GM21529 (cell line): Measurements from ENCODE around the gene PSMA7.

Experiments used
- ATAC-seq: cut with Tn5 transposase; IDR thresholded peaks from one replicate; pipeline ENCODE4 v1.9.1; 2021; ENCODE audit not compliant: unreplicated experiment

The PSMA7 gene

DNA sequence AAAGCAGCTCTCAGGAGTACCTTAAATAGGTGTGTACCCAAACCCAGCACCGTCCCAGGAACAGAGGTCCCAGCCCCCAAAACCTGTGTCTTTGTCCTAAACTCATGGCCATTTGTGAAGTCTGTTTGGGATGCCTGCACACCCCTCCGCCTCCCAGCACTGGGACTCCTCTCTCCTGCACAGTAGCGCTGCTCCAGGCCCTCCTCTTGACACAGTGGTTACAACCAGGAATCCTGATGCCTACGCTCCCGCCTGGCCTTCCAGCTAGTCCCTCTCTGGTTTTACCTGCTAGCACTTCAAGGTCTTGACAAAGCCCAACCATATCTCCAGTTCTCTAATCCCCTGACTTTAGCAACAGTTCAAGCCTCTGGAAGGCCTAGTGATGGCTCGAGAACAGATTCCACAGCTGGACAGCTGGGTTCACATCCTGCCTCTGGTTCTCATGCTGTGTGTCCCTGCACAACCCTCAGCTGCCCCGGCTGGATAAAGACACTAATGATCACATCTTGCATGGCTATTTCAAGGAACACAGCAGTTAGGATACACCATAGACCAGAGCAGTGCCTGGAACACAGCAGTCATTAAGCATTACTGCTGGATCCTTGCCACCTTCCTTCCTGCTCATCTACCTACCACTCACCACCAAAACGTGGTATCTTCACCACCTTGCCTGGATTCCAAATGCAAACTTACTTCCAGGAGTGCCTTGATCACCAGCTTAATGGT is 5.6 kb downstream of the PSMA7 start:
- ATAC-seq, result no peak

DNA sequence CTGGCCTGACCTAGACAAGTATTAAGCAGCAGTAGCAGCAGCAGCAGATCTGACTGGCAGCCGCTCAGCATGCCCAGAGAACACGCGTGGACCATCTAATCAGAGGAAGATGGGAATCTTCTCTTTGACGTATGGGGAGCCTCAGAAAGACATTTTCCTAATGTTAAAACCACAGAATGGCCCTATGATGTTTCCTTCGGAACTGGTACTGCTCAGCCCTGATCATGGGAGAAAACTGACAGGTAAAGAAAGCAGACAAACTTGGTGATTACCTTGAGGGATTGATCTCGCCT is 6.2 kb downstream of the PSMA7 start:
- ATAC-seq, result no peak

DNA sequence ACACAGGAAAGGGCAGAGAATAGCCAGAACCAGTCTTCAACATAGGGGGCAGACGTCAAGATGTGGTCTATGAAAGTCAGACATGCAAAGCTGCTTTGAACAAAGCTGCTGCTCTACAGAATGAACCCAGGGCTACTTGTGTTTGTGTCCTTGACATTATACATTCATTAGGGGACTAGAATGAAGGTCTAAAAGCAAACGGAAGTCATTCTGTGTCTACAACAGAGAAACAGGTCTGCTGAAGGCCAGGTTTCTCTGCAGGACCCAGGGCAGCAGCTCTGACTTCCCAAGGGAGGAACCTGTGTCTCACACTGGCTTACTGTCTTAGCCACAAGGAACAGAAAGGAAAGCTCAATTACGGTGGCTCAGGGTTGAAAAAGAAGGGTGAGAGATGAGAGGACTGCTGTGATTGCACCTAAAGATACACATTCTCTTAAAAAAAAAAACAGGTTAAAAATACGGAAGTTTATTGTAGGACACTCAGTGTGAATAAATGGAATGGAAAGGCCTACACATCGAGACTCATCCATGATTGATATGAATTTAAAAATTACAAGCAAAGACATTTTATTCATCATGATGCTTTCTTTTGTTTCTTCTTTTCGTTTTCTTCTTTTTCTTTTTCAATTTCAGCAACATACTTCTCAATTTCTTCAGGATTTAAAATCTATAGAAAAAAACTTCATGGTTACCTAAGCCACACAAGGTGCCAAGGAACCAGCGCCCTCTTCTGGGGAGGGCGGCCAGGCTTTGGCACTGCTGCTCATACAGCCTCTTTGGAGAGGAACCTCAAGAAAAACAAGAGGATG is 6.7 kb downstream of the PSMA7 start:
- ATAC-seq, result no peak

DNA sequence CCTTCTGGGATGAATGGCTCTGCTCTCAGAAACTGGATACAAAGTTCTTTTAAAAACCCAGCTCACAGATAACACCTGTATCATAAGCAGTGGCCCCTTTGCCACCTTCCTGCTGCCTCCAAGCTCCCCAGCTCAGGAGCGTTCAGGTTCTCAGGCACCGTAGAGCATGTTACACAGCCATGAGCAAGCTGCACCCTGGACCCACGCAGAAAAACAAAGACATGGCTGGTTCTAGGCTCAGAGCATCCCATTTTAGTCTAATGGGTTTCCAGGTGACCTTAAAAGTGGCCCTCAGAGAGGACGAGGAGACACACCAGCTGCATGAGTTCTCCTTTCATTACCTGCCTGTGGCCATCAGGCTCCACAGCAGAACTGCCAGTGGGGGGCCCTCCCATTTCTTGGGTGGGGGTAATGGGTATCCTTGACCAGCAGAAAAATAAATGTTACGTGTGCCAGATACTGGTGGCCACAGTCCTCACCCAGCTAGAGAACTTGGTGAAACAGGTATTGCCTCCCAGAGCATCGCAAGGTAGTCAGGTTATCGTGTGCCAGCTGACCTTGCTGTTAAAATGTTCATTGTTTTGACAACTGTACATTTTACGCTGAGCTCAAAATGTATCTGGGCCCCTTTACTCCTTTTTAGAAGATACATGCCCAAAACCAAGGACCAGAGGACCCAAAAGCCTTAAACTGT is 7.5 kb downstream of the PSMA7 start:
- no peak for ATAC-seq

DNA sequence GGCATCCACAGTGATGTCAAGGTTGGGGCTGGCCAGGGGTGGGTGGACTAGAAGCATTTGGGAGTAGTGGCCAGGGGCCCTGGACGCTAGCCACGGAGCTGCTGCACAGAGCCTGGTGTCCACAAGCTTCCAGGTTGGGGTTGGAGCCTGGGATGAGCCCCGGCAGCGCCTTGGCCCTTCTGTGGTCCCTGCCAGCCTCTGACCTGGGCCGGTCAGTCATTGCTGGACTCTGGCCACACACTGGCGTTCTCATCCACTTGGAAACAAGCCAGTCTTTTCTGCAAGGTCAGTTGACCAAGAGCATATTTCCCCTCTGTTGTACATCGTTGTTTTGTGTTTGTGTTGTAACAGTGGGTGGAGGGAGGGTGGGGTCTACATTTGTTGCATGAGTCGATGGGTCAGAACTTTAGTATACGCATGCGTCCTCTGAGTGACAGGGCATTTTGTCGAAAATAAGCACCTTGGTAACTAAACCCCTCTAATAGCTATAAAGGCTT is 8.4 kb downstream of the PSMA7 start:
- ATAC-seq, result no peak

DNA sequence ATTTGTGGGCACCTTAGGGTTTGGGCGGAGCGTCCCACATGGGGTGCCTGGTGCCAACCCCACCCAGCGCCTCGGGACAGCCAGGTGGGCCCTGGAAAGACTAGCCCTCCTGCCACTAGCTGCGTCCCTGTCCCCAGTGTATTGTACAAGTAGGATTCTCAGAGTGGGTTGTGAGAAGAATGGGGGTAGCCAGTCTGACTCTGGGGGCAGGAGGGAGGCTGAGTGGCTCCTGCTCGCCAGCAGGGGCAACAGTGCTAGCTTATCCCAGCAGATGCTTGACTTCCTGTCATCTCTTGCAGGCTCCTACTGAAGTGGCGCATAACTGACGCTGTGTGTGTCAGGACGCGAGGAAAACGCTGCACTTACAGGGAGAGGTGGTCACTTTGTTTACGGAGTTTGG is 9.3 kb downstream of the PSMA7 start:
- no peak for ATAC-seq

DNA sequence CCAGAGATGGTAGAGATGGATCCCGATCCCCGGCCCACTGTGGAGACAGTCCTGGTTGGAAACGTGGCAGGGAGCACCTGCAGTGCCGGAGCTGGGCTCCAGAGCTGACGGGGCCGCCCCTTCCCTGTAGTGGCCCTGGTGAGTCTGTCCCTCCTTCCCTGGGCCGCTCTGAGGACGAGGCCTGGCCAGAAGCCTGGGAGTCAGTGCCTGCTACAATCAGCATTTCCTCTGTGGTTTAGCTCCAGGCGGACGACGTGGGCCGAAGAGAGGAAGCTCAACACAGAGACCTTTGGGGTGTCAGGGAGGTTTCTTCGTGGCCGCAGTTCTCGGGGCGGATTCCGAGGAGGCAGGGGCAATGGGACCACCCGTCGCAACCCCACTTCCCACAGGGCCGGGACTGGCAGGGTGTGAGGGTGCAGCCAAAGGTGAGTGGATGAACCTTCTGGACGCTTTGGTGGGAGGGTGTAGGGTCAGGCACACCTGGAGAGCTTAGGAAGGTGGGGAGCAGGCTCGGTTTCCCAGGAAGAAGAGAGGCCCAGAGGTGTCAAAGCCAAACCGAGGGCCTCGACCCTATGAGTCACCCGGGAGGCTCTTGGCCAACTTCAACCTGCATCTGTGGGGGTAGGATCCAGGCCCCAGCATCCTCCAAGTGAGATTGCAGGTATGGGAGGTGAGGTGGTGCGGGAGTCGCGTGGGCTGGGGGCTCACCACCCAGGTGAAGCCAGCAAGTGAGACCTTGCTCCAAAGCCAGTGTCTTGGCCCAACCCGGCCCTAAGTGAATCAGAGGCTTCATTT is 9.9 kb downstream of the PSMA7 start:
- ATAC-seq, result no peak

DNA sequence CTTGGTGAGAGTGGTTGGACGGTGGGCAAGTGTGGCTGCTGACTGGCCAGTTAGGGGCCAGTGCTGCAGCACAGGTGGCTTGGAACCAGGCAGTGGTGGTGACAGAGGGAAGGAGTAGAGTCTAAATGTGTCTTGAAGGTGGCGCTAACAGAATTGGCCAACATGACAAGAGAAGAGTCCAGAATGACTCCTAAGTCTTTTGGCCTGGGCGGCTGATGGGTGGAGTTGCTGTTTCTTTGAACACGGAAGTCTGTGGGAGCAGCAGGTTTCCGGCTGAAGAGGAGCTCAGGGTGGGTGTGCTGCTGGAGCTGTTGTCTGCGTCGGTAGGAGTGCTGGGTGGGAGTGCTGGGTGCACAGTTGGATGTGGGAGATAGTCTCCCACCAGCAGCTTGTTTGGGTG is 10.8 kb downstream of the PSMA7 start:
- ATAC-seq, result no peak

DNA sequence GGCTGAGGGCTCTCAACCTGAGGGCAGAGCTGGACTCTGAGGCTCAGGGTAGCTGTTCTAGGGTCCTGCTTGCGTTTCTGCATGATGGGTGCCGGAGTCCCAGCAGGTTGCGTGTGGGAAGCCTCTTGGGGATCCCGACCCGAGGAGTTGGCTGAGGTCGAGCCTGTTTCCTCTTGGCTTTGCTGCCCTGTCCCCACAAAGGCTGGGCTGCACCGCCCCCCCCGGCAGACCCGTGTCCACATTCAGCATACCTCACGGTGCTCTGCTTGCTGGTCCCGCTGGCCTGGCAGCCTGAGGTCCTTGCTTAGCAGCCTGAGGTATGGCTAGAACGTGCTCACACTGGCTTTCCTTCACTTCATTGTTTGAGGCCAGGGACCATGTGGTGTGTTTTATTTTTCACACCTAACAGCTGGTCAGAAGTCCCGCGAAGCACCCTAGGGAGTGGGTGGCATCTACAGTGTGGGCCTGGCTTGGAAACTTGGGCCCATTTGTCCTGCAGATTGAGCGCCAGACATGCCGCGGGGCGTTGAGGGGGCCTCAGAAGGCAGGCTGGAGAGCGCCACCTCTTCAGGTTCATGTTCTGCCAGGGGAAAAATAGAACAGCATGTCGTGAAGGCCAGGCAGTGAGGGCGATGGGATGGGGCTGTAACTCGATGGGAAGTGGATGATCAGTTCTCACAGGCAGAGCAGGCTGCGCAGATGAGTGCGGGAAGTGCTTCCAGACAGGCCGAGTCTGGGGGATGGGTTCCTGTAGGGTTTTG is 11.5 kb downstream of the PSMA7 start:
- ATAC-seq, result no peak

DNA sequence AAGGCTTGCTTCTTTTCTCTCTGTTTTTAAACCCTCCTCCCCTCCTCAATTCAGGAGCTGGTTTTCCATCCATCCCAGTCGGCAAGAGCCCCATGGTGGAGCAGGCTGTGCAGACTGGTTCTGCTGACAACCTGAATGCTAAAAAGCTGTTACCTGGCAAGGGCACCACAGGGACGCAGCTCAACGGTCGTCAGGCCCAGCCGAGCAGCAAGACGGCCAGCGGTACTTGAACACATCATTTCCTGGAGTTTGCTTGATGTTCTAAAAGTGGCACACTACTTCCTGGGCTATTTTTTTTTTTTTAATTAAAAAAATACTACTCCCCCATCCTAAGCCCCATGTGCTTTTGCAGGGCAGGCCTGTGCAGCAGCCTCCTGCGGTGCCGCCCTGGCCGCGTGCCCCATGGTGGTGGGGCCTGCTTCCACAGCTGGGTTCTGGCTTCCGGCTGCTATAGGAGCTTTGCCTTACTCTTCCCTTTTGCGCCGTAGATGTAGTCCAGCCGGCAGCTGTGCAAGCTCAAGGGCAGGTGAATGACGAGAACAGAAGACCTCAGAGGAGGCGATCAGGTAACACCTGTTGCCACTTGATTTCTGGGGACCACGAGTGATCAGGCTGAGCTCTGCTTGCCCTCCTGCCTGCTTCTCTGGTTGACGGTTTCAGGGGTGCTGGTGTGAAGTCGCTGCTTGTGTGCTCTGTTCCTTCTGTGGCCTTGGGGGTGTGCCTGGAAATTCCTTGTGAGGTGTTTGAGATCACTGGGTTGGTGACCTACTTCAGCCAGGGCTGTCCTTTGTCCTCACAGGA is 13.3 kb downstream of the PSMA7 start:
- ATAC-seq, result no peak

DNA sequence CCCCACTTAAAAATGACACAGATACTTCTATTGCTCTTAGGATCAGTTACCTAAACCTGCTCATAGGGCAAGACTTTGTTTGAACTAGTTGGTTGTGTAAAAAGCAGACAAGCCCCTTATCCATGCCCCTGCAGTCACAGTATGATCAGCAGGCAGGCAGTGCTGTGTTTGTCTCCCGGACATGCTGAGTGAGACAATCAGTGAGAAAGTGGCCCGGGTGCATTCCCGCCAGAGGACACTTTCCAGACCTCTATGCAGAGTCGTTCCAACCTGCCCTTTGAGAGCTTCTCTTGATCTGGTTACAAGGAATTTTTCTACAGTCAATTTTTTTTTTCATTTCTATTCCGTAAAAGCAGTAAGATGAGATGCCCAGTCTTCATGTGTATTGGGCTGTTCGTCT is 14.7 kb downstream of the PSMA7 start:
- no peak for ATAC-seq

DNA sequence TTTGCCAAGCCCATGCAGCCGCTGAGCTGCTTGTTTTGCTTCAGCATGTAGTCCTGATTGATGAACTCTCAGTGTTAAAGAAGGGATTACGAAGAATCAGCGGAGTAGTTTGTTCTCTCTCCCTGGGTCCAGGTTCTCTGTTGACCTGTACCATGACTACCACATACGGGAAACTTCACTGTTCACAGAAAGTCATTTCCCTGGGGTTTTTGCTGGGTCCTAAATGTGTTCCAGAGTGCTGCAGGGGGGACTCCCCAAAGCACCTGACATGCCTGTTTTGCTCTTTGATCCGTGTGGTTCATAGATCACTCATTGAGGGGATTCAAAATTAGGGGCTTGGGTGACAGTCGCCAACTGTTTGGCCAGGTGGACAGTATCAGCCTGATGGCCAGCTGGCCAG is 15.4 kb downstream of the PSMA7 start:
- no peak for ATAC-seq

DNA sequence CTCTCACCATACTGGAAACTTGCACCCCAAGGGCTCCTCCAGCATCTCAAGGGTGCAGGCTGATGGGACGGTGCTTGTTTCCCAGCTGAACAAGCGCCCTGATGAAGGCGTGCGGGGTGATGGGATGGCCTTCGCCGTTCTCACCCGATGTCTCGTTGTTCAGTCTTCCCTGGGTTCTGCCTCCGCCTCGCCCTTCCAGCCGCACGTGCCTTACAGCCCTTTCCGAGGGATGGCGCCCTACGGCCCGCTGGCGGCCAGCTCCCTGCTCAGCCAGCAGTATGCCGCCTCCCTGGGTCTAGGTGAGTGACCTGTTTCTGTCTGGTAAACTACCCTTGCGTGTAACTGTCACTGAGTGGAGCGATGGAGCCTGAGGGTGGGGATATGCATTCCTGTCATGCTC is 17.1 kb downstream of the PSMA7 start:
- ATAC-seq, result no peak

DNA sequence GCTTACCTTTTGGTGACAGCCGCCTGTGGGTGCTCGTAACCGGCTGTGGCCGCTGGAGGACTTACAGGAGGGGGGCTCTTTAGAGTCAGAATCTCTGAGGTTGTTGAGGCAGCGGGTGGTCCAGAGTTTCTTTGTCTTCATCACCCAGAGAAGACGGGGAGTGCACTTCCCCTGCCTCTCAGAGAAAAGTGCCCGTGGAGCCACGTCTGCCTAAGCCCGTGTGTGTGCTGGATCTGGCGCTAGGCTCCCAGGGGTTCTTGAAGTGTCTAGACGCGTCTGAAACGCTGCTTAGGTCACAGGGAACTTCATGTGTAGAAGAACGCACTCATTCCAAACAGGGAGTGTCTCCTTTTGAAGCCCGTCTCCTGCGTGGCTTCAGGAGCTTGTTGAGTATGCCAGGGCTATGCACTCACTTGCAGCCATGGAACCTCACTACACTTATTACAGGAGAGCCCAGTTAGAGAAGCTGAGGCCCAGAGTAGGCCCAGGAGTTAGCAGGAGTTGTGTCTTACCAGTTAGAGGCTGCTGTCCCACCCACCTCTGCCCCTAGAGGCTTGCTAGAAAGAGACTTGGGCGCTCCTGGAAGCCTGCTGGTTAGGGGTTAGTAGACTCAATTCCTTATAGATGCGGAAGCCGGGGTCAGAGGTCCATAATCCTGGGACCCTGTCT is 19.6 kb downstream of the PSMA7 start:
- ATAC-seq, result no peak

DNA sequence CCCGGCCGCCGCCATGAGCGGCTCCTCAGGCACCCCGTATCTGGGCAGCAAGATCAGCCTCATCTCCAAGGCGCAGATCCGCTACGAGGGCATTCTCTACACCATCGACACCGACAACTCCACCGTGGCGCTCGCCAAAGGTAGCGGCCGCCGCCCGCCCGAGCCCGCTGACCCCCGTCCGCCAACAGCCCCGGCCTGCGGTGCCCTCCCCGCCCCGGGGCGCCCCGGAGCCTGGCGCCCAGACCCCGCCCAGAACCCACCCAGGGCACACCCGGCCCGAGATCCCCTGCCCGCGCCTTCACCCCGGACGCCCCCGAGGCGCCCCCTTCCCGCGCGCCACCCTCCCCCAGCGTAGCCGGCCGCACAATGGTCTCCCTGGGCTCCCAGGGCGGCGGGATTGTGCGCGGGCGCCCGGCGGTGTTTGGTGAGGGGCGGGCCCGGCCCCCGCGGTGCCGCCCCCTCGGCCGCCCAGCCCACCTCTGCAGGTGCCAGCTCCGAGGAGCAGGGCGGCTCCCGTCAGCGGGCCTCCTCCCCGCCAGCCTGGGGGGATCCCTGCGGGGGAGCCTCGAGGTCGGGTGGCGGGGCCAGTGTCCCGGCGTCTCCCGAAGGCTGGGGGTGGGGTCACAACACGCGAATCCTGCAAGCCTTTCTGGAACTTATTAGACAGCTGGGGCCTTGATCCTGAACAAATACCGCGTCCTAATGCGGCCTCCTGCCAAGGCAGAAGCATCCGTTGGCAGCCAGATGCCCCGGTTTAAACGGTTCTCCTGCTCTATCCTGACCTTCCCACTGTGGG is 20.3 kb downstream of the PSMA7 start:
- ATAC-seq, result peak; percentile 18

DNA sequence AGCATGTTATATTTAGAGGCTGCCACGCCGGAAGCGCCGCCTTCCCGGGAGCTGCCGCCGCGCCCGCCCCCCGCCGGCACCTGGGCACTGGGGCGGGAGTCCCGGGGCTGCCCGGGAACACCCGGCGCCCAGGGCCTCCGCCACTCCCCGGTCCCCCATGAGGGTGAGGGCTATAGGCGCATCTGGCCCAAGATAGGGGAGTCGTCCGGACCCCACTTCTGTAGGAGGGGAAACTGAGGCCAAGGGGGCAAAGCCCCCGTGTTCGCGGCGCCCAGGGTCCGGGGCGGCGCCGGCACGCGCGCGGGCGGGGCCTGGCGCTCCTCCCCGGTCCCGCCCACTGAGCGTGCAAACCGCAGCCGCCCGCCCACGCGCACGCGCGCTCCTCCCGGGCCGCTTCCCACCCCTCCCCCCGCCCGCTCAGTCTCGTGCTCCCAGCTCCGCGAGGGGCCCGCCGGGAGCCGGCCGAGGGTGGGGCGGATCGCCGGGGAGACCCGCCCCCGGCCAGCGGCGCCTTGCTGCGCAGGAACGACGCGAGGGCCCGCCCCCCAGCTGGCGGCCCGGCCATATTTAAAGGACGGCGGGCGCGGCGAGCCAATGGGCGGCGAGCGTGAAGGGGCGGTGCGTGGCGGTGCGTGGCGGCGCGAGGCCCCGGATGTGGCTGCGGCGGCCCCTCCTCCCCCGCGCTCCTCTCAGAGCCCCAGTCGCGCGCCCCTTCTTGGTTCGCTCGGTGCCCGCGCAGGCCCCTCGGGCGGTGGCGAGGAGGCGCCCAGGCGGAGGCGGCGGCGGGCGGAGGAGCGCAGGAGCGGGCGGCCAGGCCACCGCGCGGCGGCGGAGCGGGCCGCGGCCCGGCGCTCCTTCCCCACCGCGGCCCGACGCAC is 21.2 kb downstream of the PSMA7 start, which contains the start of gene LSM14B:
TSS of gene LSM14B (plus strand) at position 700 of the 878 bp plus-strand sequence. CDS start 192 bp downstream, outside the sequence.
- ATAC-seq, result peak; percentile 78
